Hematopoietic multipotent progenitor cell treated with erythropoietin and hydrocortisone succinate and interleukin-3 and kit ligand, for 6 days (in vitro differentiated cells): ENCODE data around the gene NECTIN1.
A peak's percentile ranks its signal among the peaks of the same experiment; 100 is the strongest.

ENCODE experiments used
- DNase-seq: peaks from one replicate; pipeline ENCODE4 v3.0.0-alpha.2; 2015

The NECTIN1 gene

DNA sequence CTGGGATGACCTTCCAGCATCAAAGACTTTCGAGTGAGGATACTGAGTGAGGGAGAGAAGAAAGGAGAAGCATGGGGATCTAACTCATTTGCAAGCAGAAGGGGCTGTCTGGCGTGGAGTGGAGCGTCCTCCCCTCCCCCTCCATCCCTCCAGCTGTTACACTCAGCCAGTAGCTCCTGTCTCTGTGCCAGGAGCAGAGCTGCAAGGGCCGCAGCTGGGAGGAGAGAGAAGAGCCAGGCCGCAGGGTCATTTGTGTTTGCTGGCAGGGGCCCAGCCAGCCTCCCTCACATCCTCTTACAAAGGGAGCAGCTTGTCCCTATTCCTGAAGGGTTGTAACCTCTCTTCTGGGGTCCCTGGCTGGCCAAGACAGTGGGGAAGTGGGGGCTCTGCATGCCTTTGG lies 57.9 kb downstream of the NECTIN1 start:
- no peak for DNase-seq

DNA sequence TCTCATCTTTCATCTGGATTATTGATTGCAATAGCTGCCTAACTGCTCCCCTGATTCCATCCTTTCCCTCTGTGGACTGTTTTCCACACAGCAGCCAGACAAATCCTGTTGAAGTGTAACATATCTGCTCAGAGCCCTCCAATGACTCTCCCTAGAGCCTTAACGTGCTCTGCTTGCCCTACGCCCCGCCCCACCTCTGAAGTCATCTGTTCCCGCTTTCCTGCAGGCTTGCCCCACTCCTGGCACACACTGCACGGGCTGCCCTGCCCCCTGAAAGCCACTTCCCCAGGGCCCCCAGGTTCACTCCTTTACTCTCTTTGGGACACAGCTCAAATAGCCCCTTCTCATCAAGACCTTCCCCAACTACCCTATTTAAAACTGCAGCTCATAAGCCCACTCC lies 59.5 kb downstream of the NECTIN1 start:
- DNase-seq = no peak

DNA sequence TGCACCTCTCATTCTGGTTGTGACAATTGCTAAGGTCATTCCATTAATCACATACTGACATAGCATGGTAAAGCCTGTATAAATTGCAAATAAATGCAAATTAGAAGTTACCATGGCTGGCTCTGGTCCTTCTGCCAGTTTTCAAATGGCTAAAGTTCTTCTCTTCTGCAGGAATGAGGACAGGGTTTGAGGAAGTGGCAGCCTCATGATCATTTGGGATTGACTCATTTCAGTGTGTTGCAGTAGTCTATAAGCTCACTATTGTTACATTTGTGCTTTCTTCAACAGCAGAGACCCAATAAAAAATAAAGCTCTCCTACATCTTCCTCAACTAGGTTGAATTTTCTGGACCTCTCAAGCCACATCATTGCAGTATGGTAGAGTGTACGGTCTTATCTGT lies 60.3 kb downstream of the NECTIN1 start:
- DNase-seq = no peak

DNA sequence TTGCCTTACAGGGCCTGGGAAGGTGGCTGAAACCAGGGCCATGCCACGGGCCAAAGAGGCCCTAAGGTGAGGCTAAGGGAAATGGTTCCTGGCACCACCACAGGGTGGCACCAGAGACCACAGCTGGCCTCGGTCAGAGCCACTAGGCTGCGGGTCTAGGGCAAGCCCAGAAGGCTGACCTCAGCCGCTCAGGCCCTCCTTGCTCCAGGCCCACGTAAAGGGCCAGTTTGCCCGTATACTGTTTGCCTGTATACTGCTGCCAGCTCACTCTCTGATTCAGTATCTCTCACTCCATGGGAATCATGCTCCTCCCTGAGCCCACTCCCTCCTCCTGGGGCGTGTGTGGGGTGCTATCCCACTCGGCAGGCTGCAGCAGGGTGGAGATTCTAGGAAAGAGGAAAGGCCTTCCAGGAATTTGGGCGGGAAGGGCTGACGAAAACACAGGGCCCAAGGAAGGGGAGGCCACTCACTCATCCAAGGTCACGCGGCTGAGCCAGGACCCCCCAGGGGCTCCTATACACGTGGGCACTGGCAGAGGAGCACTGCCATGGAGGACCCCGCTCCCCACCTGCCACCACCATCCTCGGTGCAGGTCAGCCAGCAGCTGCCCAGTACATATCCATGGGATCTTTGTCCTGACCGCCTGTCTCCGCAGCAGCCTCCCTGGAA lies 62.4 kb downstream of the NECTIN1 start:
- peak; percentile 82 for DNase-seq

DNA sequence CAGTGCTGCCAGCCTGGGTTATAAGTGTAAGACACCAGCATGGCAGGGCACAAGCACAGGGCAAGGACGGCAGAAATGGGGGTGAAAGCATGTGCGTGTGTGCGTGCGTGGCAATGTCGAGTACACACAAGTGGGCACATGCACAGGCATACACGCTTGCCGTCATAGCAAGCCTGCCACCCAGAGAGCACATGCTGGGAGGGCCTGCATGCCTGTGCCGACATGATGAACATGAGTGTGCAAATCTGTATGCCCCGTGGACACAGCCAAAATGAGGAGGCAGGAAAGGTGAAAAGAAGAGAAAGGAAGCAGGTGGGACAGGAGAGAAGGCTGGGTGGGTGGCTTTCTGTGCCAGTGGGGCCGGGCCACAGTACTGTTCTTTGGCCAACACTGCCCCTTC lies 62.9 kb downstream of the NECTIN1 start:
- DNase-seq = no peak

DNA sequence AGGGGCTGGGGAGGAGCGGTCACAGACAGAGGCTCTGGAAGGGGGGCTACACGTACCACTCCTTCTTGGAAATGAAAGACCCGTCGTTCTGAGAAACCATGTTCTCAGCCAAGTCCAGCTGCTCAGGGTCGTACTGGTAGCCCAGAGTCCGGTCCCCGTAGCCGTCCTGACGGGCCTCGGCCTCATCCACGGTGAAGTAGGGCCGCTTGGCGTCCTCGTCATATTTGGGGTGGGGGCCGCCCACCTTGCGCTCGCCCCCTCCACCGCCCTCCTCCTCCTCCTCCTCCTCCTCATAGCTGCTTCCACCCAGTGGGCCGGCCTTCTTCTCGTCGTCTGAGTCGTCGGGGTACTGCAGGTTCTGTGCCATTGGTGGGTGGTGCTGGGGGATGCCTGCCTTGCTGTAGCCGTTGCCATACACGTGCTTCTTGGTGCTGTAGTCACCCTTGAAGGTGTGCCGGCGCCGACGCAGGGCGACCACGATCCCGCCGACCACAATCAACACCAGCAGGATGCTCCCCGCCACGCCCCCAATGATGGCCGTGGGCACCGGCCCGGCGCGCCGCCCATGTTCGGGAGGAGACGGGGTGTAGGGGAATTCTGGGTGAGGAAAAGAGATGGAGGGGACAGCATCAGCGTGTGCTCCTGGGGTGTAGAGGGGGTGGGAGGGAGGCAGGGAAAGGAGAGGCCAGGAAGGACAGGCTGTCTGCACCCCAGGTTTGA lies 64.1 kb downstream of the NECTIN1 start:
- DNase-seq = no peak

DNA sequence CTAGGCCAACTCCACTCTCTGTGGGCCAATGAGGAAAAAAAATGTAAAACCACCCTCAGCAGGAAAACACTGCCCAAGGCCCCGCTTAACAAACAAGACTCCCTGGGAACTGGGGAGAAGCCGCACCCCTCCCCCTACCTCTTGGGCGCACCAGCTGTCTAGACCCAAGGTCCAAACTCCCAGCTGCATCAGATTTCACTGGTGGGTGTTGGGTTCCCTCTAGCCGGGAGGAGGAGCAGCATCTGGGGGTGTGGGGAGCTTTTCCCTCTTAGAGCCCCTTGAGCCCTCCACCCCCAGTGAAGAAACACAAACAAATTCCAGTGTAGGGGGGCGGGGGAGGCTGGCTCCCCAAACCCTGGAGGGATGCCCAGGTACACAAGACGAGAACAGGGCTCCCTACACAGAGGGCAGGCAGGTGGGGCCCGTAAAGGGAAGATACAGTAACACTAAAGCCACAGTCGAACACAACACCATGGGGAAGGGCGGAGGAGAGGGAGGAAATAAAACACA lies 64.9 kb downstream of the NECTIN1 start:
- no peak for DNase-seq

DNA sequence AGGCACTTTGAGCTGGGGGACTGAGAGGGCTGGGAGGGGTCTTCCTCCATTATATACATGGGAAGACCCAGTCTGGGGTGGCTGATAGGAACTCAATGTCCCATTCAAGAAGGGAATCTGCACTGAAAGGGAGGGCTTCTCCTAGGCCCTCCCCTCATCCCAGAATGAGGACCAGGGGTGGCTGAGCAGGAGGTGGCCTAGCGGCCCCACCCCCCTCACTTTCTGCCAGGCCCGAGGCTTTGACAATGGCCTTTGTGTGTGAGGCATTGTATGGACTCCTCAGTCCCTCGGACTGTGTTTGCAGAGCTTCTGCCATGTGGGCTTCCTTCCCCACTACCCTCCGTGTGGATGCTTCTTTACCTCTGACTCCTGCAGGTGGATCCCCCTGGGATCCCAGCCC lies 65.7 kb downstream of the NECTIN1 start:
- no peak for DNase-seq

DNA sequence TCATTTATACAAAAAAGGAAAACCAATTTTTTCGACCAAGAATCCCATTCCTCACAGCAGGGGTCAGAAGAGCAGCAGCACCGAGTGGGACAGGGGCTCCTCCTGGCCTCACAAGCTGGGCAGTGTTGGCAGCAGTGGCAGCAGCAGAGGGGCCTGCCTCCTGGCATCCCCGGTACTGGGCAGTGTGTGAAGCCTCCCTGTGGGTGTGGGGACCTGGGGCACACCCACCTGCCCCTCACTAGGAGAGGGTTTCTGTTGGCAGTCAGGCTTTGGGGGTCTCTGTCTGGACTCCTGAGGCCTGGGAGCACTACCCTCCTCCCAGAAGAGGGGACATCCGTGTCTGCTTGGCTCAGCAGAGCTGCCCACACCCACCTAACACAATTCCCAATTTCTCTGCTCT lies 67.8 kb downstream of the NECTIN1 start:
- no peak for DNase-seq

DNA sequence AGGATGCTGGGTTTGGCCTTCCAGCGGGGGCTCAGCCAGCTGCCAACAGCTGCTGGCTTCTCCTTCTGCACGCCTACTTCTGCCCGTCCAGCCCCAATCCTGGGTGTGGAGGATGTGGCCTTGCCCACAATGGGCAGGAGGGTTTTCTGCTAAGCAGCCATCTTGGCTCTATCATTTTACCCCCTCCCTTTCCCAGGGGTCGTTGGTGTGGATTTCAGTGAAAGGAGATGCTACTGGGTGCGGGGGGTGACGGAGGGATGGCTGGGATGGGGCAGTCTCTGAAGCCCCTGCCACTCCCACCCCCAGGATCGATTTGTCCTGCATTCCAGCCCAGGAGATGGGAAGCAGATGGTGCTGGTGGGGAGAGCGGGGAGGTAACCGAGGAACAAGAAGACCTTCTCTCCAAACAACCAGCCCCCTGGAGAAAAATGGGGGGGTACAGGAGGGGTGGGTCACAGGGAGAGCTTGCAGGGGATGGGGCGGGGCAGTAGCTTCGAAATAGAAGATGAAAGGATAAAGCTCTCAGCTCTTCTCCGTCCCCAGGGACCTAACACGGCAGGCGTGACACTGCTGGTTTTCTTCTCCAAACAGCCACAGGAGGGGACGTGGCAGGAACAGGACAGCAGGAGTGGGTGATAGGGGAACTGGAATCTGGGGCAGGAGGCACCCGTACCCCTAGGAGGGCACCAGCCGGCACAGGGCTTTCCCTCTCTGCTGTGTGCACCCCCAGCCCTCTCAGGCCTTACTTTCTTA lies 68.9 kb downstream of the NECTIN1 start:
- no peak for DNase-seq

DNA sequence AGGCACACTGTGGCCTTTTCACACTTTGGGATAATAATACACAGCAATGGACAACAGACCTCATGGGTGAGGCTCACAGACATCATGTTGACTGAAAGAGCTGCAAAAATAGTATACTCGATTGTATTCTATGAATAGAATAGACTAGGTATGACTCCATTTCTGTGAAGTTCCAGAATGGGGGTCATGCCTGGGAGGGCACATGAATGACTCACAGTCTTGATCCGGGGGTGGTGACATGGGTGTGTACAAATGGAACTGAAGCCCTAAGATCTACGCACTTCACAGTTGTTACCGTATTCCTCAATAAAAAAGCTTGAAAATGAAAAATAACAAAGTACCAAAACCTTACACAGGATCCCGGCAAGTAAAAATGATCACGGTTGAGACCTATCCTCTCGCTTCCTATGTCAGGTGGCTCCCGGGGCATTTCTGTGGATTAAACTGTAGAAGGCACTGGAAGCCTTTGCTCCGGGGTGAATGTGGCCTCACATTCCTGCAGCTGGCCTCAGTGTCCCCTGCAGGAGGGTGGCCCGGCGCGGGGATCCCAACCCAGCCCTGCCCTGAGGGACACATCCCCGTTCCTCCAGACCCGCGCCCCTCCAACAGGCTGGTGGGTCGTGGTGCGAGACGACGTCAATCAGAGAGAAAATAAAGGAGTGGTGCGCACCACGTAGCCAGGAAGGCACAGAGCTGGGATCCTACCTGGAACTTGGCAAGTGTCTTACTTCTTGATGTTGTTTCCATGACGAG lies 75.9 kb downstream of the NECTIN1 start:
- no peak for DNase-seq

DNA sequence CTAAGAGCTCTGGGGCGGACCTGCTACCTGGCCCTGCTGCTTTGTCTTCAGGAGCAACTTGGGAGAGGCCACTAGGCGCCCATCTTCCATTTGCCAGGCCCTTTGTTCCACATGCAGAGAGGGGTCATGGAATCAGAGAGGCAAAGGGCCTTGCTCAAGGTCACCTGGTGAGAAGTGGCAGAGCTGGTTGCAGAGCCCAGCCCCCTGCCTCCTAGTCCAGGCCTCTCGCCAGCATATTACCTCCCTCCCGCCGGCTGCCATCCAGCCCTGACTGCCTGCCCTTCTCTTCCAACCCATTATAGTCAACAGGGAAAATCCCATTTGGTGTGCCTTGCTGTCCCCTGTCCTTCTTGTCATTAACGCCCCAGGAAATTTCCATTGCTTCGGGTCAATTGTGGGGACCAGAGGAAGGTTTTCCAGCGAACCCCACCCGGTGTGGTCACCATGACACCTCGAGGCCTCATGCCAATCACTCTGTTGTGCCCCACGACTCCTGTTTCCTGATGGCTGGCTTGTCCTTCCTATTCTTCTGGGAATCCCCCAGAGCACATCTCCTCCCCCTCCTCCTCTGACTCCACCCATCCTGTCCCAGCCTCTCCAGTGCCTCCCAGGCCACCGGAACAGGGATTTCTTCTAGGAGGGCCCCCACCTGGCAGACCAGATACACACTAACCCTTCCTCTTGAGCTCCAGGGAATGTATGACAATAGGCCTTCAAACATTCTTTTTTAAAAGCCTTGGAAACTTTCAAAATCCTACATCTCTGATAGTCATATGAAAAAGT lies 77.0 kb downstream of the NECTIN1 start:
- no peak for DNase-seq

DNA sequence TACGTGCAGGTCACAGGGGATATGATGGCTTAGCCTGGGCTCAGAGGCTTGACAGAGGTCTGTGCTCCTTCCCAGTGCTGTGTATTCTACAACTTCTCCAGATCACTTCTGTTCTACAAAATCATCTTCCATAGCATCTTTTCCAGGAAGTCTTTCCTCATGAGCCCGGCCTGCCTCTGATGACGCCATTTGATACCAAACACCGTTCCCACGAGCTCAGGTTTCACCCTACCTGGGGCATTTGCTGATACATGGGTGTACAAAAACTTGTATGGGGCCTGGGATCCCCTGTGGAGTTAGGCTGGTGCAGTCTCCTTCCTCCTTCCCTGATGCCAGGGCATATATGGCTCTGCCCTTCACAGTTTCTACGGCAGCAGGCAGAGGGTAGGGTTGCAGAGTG lies 78.7 kb downstream of the NECTIN1 start:
- no peak for DNase-seq

DNA sequence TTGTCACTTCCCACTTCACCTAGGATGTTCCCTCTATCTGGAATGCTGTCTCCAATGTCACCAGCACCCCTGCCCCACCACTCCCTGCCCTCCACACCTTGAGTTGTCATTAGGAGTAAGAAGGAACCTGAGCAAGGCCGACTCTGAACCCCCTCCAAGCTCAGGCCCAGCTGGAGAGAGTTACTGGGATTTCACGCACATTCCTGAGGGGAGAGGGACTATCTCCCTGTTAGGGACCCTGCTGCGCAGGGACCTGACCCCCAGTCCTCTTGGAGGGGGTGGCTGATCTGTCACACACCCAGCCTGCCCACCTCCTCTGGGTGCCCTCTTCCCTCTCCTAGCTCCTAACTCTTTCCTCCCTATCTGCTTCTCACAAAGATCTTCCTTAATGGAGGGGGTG lies 81.7 kb downstream of the NECTIN1 start:
- no peak for DNase-seq

DNA sequence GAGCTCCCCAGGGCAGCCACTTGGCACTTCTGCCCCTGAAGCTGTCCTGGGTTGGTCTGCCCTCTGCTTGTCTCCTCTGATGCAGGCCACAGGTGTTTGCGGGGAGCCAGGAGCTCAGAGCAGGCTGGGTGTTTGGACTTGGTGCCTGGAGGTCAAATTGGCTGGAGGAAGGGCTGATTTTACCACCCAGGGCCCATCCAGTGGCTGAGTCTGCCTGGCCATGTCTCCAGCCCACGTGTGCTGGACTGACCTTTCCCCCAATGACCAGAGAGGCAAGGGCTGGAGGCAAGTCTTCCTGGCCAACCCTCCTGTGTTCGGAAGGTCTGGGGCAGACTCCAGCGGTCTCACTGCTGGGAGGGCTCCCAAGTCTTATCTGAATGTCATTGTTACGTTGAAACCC lies 84.0 kb downstream of the NECTIN1 start:
- no peak for DNase-seq

DNA sequence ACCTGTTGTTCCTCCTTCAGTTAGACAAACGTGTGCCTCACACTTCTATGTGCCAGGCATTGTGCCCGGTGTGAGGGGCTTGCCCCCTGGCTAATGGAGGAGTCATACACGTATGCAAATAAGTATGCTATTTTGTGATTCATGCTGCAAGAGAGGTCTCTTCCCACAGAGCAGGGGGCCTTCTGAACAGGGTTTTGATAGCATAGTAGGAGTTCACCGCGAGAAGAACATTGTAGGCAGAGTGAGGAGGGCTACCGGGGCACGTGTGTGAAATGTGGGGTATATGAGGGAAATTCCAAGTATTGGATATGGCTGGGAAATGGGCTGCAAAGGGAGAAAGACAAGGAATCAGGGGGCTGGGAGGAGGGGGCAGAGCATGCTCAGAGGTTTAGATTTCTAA lies 84.5 kb downstream of the NECTIN1 start:
- DNase-seq = no peak

DNA sequence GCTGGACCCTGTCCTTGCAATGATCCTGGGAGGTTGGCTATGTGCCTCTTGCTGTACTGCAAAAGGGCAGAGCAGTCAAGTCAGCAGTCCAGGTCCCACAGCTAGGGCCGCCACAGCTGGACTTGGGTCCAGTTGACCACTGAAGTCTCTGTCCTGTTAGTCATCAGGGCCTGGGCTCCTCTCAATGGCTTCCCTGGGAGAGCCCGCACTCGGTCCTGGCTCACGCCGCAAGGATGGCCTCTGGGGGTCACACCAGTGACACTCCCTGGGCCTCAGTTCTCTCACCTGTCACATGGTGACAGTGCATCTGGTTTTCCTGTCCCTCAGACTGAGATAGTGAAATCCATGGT lies 85.1 kb downstream of the NECTIN1 start:
- no peak for DNase-seq

DNA sequence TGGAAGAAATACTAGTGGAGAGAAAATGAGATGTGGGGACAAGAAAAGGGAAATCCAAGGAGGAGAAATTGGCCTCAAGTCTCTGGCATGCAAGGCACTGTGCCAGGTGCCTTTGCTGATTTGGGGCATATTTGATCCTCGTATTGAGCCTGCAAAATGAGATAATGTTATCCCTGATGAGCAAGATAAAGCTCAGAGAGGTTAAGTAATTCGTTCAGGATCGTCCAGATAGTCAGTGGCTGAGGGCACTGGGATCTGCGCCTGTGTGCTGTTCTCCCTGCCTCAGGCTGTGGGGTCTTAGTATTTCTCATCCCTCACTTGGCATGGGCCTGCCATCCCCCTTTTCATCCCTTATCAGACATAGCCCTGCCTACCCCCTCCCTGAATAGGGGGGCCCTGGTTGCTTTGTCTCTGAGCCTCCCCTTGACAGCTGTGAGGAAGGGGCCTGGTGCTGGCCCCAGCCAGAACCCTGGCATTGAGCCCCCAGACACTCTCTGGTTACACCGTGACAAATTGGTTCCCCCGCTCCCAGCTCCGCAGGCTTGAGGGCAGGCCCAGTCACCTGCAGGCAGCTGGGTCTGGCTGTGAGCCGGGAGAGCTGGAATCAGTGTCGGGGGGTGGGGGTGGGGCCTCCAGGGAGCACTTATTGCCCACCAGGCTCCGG lies 85.7 kb downstream of the NECTIN1 start:
- no peak for DNase-seq

DNA sequence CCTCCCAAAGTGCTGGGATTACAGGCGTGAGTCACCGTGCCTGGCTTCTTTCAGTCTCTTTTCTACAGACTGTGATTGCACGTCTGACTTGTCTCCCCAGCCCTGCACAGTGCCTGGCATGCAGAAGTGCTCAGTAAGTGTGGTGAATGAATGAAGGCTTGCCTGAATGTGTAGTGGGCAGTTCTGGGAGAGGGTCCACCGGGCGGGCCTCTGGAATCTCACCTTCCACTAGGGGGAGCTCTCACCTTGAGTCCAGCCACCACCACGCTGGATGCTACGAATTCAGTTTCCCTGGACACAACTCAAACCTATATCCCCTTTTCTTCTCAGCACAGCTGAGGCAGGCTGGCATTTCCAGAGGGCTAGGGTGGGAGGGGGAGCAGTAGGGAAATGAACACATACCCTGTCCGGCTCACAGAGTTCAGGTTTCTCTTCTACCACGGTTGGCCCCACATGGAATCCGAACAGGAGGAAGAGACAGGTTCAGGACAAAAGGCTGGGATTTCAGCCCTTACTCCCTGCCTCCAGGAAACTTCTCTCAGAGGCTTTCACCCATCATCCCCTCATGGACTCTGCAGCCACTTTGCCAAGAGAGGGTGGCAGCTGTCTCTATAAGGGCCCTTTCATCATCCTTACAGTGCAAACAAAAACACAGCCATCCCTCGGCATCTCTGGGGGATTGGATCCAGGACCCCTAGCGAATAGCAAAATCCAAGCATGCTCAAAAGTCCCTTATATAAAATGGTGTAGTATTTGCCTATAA lies 86.8 kb downstream of the NECTIN1 start:
- peak; percentile 77 for DNase-seq

DNA sequence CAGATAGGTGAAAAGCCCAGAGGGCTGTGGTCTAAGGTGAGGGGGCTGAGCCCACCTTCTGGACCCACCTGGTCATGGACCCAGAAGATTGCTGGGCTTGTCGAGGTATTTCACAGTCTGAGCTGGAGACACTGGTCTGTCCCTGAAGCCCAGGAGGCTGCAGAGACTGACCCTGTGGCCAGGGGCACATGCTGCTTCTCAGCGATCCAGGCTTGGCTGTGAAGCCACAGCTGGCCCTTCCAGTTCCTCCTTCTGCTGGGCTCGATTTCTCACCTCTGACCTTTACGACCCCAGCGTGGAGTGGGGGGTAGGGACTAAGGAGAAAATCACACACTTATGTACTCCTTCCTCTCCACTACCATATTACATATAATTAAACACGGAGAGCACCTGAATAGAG lies 88.5 kb downstream of the NECTIN1 start:
- DNase-seq = no peak

DNA sequence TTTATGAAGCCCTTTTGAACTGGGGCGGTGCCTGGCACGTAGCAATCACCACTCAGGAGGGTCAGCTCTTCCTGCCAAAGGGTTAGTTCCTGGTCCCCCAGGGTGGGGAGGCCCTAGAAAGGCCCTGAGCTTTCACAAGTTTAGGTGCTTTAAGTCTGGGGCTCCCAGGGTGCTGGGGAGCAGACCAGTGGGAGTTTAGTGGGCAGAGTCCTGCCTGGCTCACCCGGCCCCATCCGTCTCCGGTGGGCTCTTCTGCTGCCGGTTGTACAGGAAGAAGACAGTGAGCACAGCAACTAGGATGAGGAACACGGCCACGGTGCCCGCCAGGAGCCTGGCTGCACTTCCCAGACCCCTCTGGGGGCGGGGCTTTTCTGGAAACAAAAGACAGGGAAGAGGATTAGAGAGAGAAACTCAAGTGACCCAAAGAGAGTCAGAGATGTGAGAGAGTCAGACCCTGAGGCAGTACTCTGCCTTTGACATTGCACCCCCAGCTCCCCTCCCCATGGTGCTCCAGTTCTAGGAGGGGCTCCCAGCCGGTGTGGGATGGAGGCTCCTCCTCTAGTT lies 89.3 kb downstream of the NECTIN1 start:
- no peak for DNase-seq
